GM15510 (cell line): Measurements from ENCODE around the gene TBX1.

Source experiments
- POLR2A ChIP-seq: IDR thresholded peaks from 3 replicates; pipeline ENCODE4 v1.6.1; 2011; ENCODE audit warnings: borderline replicate concordance; ENCODE audit not compliant: insufficient read length; ENCODE audit errors: extremely low read depth

The TBX1 gene

DNA sequence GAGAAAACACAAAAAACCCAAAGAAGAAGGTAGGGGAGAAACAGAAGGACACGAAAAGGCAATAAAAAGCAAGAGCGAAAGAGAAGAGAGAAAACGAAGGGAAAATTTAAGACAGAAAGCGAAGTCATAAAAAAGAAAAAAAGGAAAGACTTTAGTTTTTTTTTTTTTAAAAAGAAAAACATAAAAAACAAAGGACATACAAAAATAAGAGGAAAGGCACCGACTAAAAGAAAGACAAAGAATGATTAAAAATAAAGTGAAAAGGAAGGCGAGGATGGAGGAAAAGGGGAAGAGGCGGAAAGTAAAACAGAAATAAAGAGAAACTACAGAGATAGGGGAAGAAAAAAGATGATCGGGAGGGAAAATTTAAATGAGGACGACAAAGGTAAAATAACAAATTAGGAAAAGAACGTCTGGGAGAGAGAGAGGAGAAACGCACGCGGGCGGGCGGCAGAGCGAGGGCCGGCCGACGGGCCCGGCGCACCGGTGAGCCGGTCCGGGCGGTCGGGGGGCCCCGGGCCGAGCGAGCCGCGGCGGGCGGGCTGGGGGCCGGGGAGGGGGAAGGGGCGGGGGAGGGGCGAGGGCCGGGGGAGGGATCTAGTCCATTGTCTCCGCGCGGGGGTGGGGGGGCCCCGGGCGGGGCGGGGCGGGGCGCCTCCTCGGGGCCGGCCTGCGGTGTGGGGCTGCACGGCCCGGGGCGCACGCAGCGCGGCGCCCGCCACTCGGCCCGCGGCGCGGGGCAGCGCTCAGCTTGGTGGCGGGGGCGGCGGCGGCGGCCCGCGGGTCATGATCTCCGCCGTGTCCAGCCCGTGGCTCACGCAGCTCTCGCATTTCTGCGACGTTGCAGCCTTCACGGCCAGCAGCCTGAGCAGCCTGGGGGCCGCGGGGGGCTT, at the start of gene TBX1:
Gene TBX1, plus strand, starts transcription at position 721 of the 893 bp plus-strand sequence. Its CDS starts 66 bp downstream, at position 787.
- no peak for TF ChIP-seq POLR2A

DNA sequence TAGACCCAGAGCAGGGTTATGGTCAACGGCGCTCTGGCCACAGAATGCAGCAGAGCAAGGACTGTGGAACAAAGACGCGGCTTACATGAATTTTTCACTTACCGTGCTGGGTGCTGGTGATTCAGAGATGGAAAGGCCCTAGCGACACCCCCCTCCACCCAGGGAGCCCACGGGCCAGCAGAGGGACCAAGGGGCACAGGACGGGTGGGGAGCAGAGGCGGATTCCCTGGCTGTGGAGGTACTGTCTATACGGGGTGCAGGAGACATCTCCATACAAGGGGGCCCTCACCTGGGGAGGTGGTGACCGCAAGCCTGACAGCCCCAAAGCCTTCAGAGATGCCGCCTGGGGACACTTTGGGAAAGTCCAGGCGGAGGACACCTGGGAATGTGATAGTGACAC, 47.3 kb upstream of the TBX1 start:
- no peak for TF ChIP-seq POLR2A

DNA sequence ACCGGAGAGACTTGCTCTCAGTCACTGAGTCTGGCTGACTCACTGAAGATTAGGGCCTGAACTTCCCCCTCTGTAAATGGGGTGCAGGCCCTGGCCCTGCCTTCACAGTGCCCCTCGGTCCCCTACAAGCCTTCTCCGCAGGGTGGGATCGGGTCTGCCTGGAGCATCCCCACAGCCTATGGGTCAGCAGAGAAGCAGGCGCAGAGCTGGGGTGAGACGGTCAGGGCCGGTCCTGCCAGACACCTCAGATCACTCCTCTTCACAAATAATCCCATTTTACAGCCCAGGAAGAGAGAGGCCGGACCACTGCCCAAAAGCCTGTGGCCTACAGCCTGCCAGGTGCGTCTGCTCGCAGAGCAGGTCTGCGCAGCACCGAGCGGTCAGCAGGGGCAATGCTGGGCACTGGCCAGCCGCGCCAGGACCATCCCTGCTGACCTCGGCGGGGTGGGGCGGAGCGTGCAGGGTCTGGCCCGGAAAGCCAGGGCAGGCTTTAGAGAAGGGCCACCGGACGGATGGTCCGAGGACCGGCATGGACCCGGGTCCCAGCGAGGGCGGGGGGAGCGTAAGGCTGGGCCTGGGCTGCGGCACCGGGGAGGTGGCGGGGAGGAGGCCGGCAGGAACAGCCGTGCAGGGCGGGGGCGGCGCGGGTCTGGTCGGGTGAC, 46.8 kb upstream of the TBX1 start:
- no peak for TF ChIP-seq POLR2A

DNA sequence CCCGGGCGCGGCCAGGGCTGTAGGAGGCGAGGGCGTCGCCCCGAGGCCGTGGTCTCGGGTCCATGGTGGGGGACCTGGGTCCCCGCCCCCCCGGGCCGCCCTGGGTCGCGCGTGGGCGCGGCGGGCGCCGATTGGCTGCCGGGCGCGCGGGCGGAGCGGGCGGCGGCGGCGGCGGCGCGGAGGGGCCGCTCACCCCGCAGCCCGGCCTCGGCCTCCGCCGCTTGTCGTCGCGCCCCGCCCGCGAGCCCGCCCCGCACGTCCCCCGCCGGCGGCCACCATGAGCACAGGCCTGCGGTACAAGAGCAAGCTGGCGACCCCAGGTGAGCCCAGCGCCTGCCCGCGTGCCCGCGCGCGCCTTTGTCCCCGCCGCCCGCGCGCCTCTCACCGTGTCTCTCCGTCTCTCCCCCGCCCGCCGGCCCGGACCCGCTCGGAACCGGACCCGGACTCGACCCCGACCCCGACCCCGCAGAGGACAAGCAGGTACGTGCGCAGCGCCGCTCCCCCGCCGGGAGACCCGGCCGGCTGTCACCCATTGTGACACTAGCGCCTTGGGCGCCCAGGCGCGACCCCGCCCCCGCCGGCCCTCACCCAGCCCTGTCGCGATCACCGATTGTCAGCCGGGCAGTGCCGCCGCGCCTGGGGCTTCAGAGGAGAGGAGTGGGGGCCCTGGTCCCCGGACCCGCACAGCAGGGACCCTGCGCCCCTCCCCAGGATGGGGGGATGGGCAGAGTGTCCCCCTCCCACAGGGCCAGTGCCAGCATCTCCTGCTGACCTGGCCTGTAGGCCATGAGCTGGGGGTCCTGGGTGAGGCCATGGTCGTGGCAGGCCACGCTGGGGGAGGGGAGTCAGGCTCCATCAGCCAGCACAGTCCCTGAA, 46.0 kb upstream of the TBX1 start, which contains the start of gene SEPTIN5:
Gene SEPTIN5, plus strand, starts transcription at position 192 of the 876 bp plus-strand sequence. Its CDS starts 86 bp downstream, at position 278.
- TF ChIP-seq POLR2A = no peak

DNA sequence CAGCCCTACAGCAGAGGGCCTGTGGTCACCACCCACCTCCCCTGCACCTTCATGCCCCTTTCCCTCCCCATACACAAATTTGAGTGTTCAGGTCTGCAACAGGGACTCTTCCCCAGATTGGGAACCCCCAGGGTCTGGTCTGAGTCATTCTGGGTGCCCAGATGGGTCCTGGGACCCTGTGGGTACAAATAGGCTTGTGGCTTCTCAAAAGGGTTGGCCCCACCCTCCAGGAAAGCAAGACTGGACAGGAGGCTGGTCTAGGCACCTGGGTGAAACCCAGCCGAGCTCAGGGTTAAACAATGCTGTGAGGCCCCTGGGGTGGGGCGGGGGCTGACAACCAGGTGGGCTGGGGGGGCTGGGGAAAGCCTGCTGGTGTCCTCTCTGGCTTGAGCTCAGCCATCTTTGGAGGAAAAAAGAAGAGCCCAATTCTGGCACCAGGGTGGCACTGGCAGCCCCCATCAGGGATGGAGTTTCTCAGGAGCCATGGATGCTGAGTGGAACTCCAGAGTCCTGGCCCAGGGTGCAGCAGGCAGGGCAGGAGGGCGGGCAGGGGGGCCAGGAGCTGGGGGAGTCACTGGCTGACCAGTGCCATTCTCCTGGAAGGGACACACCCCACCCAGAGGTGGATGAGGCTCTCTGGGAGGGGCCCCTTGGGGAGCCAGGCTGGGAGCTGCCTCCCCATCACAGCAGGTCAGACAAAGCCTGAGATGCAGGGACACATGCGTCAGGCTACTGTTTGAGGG, 45.2 kb upstream of the TBX1 start:
- TF ChIP-seq POLR2A = no peak

DNA sequence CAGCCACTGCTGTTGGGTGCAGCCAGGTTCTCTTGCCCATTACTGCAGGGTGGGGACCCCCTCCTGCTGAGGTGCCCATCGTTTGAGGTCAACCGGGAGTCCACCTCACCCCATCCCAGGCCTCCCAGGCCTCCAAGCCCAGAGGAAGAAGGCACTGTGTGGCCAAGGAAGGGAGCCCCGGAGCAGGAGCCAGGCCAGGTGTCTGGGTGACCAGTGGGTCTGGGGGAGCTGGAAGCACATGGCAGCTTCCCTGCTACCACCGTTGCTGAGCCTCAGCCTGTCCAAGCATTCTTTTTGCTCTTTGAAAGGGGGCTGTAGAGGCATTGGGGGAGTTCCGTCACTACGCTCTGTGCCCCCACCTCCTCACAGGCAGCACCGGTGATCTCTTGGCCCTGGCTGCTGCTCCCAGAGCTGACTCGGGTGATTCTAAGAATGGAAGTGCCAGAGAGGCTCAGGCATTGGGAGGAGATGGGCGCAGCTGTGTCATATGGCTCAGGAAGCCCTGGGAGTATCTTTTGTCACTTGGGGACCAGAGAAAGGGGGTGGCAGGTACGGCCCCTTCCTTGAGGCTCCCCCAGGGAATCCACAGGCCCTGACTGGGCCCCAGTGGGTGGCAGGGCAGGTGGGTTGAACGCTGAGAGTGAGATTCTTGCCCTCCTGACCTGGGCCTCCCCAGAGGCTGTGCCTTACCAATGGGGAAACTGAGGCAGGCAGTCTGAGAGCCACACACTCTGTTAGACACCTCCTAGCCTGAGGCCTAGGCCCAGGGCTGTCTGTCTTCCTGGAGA, 44.3 kb upstream of the TBX1 start:
- TF ChIP-seq POLR2A = no peak

DNA sequence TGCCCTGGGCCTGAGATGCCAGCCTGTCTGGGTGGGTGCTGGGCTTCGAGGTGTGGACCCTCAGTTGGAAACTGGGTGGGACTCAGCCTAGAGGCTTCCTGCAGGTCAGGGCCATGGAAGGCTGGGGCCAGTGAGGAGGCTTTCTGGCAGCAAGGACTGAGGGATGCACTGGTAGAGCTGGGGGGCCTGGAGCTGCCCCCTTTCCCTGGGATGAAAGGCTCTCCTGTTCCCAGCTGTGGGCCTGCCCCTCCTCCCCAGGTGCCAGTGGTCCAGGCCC, 43.8 kb upstream of the TBX1 start:
- TF ChIP-seq POLR2A = no peak

DNA sequence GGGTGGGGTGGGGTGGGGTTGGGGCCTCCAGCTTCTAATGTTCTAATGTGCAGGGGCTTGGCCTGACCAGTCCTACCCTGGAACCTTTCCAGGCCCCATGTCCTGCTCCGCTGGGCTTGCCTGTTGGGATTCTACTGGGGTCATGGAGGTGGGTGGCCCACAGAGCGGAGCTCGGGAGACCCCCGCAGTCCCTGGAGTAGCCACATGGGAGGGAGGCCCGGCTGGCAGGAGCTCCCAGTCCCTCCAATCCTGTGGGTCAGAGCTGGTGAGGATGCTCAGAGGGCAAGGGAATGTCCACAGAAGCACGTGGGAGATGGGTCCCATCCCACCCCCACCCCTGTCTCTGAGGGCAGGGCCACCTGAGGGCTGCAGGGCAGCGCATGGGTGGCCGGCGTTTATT, 43.4 kb upstream of the TBX1 start:
- no peak for TF ChIP-seq POLR2A

DNA sequence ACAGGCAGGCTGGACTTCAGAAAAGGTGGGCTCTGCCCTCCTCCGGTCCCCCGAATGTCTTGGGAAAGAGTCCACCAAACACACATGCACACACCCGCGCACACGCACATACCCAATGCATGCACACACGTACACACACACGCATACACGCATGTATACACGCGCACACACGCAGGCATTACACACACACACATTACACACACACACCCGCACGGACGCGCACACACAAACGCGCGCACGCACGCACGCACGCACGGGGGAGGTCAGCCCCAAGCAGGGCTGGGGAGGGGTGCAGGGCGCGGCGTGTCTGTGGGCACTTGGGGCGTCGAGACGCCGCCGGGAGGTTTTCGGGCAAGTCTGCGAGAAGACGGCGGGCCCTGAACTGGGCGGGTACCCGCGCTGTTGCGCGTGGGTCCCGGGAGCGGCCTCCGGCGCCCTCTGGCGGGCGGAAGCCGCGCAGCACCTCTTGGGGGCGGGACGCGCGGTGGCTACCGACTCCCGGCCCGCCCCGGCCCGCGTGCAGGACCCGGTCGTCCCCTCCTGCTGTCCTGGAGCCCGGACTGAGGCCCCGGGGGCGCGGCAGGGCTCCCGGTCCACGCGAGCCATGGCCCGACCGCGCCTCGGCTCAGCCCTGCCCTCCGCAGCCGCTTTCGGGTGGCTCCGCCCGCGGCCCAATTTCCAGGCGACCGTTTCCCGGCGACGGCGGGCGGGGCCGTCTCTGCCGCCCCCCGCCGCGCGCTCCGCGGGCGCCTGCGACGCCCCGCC, 42.7 kb upstream of the TBX1 start:
- TF ChIP-seq POLR2A = no peak

DNA sequence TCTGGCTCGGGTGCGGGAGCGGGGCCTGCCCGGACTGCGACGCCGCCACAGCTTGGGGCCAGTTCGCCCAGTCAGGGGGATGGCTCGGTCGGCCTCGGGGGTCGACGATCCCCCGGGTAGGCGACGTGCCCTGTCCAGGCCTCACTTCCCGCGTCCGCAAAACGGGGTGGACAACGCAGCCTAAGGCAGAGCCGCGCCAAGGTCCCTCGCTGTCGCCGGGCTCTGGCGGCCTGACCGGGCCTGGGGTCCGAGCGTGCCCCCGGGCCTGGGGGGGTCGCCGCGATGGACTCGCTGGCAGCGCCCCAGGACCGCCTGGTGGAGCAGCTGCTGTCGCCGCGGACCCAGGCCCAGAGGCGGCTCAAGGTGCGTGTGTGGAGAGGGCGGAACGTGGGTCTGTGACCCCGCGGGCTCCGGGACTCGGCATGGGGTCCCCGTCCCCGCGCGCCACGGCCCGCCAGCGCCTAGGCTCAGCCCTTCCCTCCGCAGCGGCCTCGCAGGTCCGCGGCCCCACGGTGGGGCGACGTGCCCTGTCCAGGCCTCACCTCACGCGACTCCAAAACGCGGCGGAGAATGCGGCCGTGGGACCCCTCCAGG, 42.0 kb upstream of the TBX1 start:
- no peak for TF ChIP-seq POLR2A

DNA sequence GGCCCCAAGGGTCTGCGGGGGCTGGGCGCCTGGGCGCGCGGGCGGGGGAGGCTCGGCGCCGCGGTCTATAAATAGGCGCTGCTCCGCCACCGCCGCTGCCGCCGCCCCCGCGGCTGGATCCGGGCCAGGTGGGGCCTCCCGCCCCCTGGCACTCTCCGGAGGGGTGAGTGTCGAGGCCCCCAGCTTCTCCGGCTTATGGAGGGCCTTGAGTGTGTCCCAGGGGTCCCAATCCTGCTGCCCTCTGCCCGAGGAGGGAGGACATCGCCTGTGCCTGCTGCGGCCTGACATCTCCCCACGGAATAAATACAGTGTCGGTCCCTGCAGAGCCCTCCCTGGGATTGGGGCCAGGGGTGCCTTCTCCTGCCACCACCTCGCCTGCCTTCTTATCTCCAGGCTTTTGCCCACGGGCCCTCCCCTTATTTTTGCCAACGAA, 41.5 kb upstream of the TBX1 start:
- no peak for TF ChIP-seq POLR2A

DNA sequence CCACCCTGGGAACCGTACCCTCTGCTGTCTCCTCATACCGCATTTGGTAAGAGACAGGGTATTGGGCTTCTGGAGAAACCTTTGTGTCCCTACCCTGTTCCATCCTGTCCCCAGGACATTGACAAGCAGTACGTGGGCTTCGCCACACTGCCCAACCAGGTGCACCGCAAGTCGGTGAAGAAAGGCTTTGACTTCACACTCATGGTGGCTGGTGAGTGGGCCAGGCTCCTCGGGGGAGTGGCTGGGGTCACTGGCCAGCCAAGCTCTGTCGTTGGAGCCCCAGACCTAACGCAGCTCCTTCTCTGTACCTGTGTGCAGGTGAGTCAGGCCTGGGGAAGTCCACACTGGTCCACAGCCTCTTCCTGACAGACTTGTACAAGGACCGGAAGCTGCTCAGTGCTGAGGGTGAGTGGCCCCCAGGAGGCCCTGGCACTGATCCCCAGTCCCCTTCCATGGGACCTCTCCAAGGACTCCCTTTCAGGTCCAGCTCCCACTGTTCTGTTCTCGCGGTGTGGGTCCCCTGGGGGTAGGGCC, 41.0 kb upstream of the TBX1 start:
- TF ChIP-seq POLR2A = no peak
